ENCODE data around the gene DDX42.

DNA sequence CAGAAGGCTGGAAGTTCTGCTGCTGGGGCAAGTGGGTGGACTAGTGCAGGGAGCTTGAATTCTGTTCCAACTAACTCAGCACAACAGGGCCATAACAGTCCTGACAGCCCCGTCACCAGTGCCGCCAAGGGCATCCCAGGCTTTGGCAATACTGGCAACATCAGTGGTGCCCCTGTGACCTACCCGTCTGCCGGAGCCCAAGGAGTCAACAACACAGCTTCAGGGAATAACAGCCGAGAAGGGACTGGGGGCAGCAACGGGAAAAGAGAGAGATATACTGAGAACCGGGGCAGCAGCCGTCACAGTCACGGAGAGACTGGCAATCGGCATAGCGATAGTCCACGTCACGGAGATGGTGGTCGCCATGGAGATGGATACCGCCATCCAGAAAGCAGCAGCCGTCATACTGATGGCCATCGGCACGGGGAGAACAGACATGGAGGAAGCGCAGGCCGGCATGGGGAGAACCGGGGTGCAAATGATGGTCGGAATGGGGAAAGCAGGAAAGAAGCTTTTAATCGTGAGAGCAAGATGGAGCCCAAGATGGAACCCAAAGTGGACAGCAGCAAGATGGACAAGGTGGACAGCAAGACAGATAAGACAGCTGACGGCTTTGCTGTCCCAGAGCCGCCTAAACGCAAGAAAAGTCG lies 43.9 kb downstream of the DDX42 start:
- TF ChIP-seq CTCF (IDR thresholded peaks at IDR 0.05), result no peak
- TF ChIP-seq POLR2A (IDR thresholded peaks at IDR 0.05), result no peak
- TF ChIP-seq POLR2AphosphoS5 (IDR thresholded peaks at IDR 0.05), result no peak
- TF ChIP-seq EP300 (IDR thresholded peaks at IDR 0.05), result no peak

Data from upper lobe of left lung (tissue), 4 donors.